H1 (cell line): ENCODE measurements around the gene SPAG5. TPM values are rescaled to one million over a fixed set of nuclear protein-coding genes. Genes with fewer than 3 reads are reported as not detected.

Experiments used
- ASH2L ChIP-seq: fragments of 200-600, 300-600 bp; sonication (generic); IDR thresholded peaks from one replicate; pipeline ENCODE4 v1.7.1; 2017; ENCODE audit warnings: low read length
- GABPA ChIP-seq: IDR thresholded peaks from 2 replicates; pipeline ENCODE4 v1.6.1; 2011; ENCODE audit warnings: mild to moderate bottlenecking, low read length, moderate library complexity, borderline replicate concordance; ENCODE audit not compliant: insufficient read depth
- NRF1 ChIP-seq: IDR thresholded peaks from 2 replicates; pipeline ENCODE4 v1.6.1; 2011; ENCODE audit warnings: mild to moderate bottlenecking, low read depth, low read length, improper control_type of control experiment
- SP1 ChIP-seq: IDR thresholded peaks from 2 replicates; pipeline ENCODE4 v1.6.1; 2011; ENCODE audit warnings: low read depth, low read length
- polyA plus RNA-seq, 7 experiments: library from polyadenylated mRNA; depleted of rRNA in 3 of 7; stranded (reverse) in 5 of 7; unstranded in 2 of 7; fragments of >200 nt in 5 of 7; fragments of 200-250 nt in 2 of 7; gene quantifications; 1 replicate in 5 of 7; 2 replicates in 1 of 7; 4 replicates in 1 of 7; pipeline versions ENCODE4 v1.2.1 to v1.2.3, GENCODE V29; 2011 to 2013; ENCODE audit warnings: missing spikeins in 2 of 7, mixed read lengths in 2 of 7
- total RNA-seq: library from RNA; stranded (reverse); fragmentation: NEBNext Ultra II Directional; extraction: Animal tissue kit (Norgen Biotek cat#: 25700); gene quantifications from 2 replicates; pipeline ENCODE4 v1.2.1, GENCODE V29; 2021

SPAG5 gene
- total and polyA plus RNA-seq, 2 of the 8 experiments (the other 6 are each of a cell fraction or from before 2014, with no cell fraction given): 57.1 to 129 TPM

GRCh38 chr17:28635506-28635905, 36.7 kb upstream of the SPAG5 start (continued):
- TF ChIP-seq SP1 (no peak), GABPA (no peak), ASH2L (no peak), NRF1 (no peak)
